Ishikawa (cell line): ENCODE data around the gene LAMP2.

Source experiments
- CEBPB ChIP-seq: IDR thresholded peaks from 2 replicates; pipeline ENCODE4 v1.6.1; 2012
- CREB1 ChIP-seq: IDR thresholded peaks from 2 replicates; pipeline ENCODE4 v1.6.1; 2012; ENCODE audit warnings: low read depth
- EGR1 ChIP-seq: IDR thresholded peaks from 2 replicates; pipeline ENCODE4 v1.6.1; 2012
- EP300 ChIP-seq: IDR thresholded peaks from 2 replicates; pipeline ENCODE4 v1.6.1; 2012; ENCODE audit warnings: borderline replicate concordance
- NFIC ChIP-seq: IDR thresholded peaks from 2 replicates; pipeline ENCODE4 v1.6.1; 2012
- RAD21 ChIP-seq: IDR thresholded peaks from 2 replicates; pipeline ENCODE4 v1.6.1; 2012; ENCODE audit warnings: low read depth
- REST ChIP-seq: IDR thresholded peaks from 2 replicates; pipeline ENCODE4 v1.6.1; 2012; ENCODE audit warnings: low read depth, mild to moderate bottlenecking
- YY1 ChIP-seq: IDR thresholded peaks from 2 replicates; pipeline ENCODE4 v1.6.1; 2012; ENCODE audit warnings: low read depth

DNA sequence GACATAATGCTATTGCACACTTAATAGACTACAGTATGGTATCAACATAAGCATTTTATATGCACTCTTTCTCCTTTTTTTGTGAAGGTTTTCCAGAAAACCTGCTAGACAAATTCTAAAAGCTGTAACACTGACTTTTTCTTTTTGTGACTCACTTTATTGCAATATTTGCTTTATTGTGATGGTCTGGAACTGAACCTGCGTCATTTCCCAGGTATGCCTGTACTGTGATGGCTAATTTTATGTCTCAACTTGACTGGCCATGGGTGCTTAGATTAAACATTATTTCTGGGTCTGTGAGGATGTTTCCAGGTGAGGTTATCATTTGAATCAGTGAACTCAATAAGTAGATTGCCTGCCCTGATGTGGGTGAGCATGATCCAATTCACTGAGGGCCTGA lies 35.5 kb upstream of the LAMP2 start:
- TF ChIP-seq EGR1 (no peak), NFIC (no peak), EP300 (no peak), RAD21 (no peak), CREB1 (no peak), REST (no peak), YY1 (no peak), CEBPB (no peak)
